Ovary (tissue), 3 donors: ENCODE results near the gene TLR9.

Source experiments
- POLR2A ChIP-seq: fragments of 450-650 bp; IDR thresholded peaks from one replicate; pipeline ENCODE4 v1.6.1; 2017; ENCODE audit warnings: antibody characterized with exemption, mild to moderate bottlenecking, moderate library complexity
- TF ChIP-seq, protein P1 (sequence below), 3 donors: fragments of 450-650 bp in 2 of 3; fragments of 200-600 bp in 1 of 3; IDR thresholded peaks; one replicate each; pipeline versions ENCODE4 v1.5.1 to v1.8.0; 2016 to 2022; ENCODE audit warnings: antibody characterized with exemption in 3 of 3, mild to moderate bottlenecking in 1 of 3
- donor health status: DM: no; HTN: no; CAD: no.

DNA sequence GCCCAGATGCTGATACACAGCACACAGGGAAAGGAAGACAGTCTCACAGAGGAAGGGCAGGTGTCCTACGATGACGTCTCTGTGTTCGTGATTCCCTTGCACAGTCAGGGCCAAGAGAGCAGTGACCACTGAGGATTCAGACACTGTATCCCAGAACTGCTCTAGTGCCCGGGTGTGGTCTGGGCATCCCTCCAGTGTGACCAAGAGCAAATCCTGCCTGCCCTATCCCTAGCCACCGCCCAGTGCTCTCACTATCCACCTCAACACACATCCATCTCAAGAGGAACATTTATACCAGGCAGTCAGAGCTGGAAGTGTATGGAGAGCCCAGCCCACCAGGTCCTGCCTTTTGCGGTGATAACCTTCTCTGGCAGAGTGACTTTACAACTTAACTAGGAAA lies 24.2 kb upstream of the TLR9 start:
- TF ChIP-seq, protein P1, sequence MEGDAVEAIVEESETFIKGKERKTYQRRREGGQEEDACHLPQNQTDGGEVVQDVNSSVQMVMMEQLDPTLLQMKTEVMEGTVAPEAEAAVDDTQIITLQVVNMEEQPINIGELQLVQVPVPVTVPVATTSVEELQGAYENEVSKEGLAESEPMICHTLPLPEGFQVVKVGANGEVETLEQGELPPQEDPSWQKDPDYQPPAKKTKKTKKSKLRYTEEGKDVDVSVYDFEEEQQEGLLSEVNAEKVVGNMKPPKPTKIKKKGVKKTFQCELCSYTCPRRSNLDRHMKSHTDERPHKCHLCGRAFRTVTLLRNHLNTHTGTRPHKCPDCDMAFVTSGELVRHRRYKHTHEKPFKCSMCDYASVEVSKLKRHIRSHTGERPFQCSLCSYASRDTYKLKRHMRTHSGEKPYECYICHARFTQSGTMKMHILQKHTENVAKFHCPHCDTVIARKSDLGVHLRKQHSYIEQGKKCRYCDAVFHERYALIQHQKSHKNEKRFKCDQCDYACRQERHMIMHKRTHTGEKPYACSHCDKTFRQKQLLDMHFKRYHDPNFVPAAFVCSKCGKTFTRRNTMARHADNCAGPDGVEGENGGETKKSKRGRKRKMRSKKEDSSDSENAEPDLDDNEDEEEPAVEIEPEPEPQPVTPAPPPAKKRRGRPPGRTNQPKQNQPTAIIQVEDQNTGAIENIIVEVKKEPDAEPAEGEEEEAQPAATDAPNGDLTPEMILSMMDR (IDR thresholded peaks at IDR 0.05): no peak
- no peak for TF ChIP-seq POLR2A
